Neutrophil (primary cell): ENCODE measurements around the gene ZNF423.

Experiments used
- H3K27ac ChIP-seq: fragments of 200-600 bp; sonication (generic); 2 replicates; pipeline ENCODE4 v1.5.1; 2016; ENCODE audit warnings: mild to moderate bottlenecking, moderate library complexity
- H3K27me3 ChIP-seq: fragments of 200-600 bp; sonication (generic); 2 replicates; pipeline ENCODE4 v1.6.0; 2016; ENCODE audit warnings: mild to moderate bottlenecking
- H3K36me3 ChIP-seq: fragments of 200-600 bp; sonication (generic); 2 replicates; pipeline ENCODE4 v1.5.1; 2017
- H3K4me1 ChIP-seq, 2 experiments: fragments of 200-600 bp in 1 of 2; sonication (generic) in 1 of 2; 1 replicate in 1 of 2; 2 replicates in 1 of 2; pipeline versions ENCODE4 v1.5.1 to v1.6.1; 2013 to 2016; ENCODE audit warnings: low read depth in 1 of 2, low read length in 1 of 2, mild to moderate bottlenecking in 1 of 2, moderate library complexity in 1 of 2; ENCODE audit not compliant: control insufficient read depth in 1 of 2, insufficient read depth in 1 of 2
- H3K4me3 ChIP-seq, 2 experiments: fragments of 200-600 bp in 1 of 2; sonication (generic) in 1 of 2; 1 replicate in 1 of 2; 2 replicates in 1 of 2; pipeline ENCODE4 v1.5.1; 2013 to 2016; ENCODE audit warnings: low read depth in 1 of 2, low read length in 1 of 2, mild to moderate bottlenecking in 1 of 2, moderate library complexity in 1 of 2
- H3K9me3 ChIP-seq: fragments of 200-600 bp; sonication (generic); 2 replicates; pipeline ENCODE4 v1.5.1; 2016
- TF ChIP-seq, protein P1 (sequence below): fragments of 200-600 bp; sonication (generic); IDR thresholded peaks from 2 replicates; pipeline ENCODE4 v1.5.1; 2016; ENCODE audit warnings: antibody characterized with exemption

The ZNF423 gene

GRCh38 chr16:49520492-49521038 is 335.3 kb downstream of the ZNF423 start:
- H3K36me3 ChIP-seq, result no peaks in the 10 kb centered on the region
- H3K27me3 ChIP-seq, result no peaks in the 10 kb centered on the region
- no peak overlapping the region for H3K27ac ChIP-seq
- H3K9me3 ChIP-seq, result no peaks in the 10 kb centered on the region
- no peaks in the 10 kb centered on the region for H3K4me1 ChIP-seq
- no peak overlapping the region for H3K4me3 ChIP-seq
- TF ChIP-seq, protein P1, sequence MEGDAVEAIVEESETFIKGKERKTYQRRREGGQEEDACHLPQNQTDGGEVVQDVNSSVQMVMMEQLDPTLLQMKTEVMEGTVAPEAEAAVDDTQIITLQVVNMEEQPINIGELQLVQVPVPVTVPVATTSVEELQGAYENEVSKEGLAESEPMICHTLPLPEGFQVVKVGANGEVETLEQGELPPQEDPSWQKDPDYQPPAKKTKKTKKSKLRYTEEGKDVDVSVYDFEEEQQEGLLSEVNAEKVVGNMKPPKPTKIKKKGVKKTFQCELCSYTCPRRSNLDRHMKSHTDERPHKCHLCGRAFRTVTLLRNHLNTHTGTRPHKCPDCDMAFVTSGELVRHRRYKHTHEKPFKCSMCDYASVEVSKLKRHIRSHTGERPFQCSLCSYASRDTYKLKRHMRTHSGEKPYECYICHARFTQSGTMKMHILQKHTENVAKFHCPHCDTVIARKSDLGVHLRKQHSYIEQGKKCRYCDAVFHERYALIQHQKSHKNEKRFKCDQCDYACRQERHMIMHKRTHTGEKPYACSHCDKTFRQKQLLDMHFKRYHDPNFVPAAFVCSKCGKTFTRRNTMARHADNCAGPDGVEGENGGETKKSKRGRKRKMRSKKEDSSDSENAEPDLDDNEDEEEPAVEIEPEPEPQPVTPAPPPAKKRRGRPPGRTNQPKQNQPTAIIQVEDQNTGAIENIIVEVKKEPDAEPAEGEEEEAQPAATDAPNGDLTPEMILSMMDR, result no peak

- H3K4me3 ChIP-seq, result no peak overlapping the region
- H3K4me1 ChIP-seq, result no peaks in the 10 kb centered on the region
- no peaks in the 10 kb centered on the region for H3K36me3 ChIP-seq
- no peaks in the 10 kb centered on the region for H3K27me3 ChIP-seq
- no peaks in the 10 kb centered on the region for H3K9me3 ChIP-seq
- TF ChIP-seq, protein P1, result no peak
- H3K27ac ChIP-seq, result no peak overlapping the region
These were observed 336.2 kb downstream of the ZNF423 start for GRCh38 chr16:49519741-49520140.

- no peaks in the 10 kb centered on the region for H3K9me3 ChIP-seq
- H3K27me3 ChIP-seq, result no peaks in the 10 kb centered on the region
- H3K4me1 ChIP-seq, result no peaks in the 10 kb centered on the region
- TF ChIP-seq, protein P1, result no peak
- H3K4me3 ChIP-seq, result no peak overlapping the region
- no peak overlapping the region for H3K27ac ChIP-seq
- H3K36me3 ChIP-seq, result no peaks in the 10 kb centered on the region
These were observed 336.8 kb downstream of the ZNF423 start for GRCh38 chr16:49519008-49519656.

DNA sequence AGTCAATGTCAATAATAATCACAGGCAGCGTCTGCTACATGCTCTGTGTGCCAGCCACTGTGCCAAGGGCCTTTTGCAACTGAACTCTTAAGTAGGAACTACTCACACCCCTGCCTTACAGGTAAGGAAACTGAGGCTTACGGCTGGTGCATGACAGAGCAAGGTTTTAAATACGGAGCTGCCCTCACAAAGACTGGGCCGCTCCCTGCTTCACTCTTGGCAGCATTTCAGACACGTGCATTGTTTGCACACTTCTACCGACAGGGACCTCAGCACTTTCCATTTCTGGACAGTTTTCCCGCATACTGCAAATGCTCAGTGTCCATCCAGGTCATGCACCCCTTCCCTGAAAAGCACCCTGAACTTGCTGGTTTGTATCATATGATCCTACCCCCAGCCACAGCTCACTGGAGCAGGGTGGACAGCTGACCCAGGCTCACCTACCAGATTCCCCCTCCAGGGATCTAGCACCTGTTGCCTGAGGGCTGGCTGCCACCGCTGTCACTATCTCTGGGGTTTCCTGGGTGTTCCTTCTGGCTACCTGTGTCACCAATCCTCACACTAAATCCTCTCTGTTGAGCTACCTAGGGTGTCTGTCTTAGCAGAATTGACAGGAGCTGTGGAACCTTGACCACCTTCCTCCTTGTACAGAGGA is 339.4 kb downstream of the ZNF423 start:
- Histone ChIP-seq H3K4me3 (no peak overlapping the region), H3K9me3 (no peaks in the 10 kb centered on the region), H3K4me1 (no peaks in the 10 kb centered on the region), H3K27ac (no peak overlapping the region), H3K36me3 (no peaks in the 10 kb centered on the region), H3K27me3 (no peaks in the 10 kb centered on the region)
- TF ChIP-seq, protein P1, result no peak

DNA sequence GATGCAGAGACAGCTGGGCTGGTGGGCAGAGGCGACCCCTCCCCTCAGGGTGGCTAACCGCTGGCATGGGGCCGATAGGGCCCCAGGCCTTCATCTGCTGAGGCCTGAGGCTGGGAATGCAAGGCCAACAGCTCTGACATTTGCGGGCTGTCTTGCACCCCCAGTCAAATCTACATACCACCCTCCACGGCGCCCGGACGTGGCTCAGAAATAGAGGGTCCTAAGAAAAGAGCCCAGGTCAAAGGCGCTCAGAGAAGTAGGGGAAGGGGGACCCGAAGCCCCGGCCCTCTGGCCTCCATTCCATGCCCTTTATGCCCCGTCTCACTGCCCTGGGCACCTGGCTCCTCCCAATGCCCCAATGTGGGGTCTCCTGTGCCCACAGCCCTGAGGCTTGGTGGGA is 340.1 kb downstream of the ZNF423 start:
- no peaks in the 10 kb centered on the region for H3K27me3 ChIP-seq
- H3K4me1 ChIP-seq, result no peaks in the 10 kb centered on the region
- H3K27ac ChIP-seq, result no peak overlapping the region
- no peaks in the 10 kb centered on the region for H3K9me3 ChIP-seq
- TF ChIP-seq, protein P1, result no peak
- no peaks in the 10 kb centered on the region for H3K36me3 ChIP-seq
- no peak overlapping the region for H3K4me3 ChIP-seq
